ENCODE measurements around the gene PARP11. TPM values are rescaled to one million over a fixed set of nuclear protein-coding genes. Genes with fewer than 3 reads are reported as not detected.

PARP11 gene
- total RNA-seq, 1 experiment from 2014 or later, result 10.3 TPM

DNA sequence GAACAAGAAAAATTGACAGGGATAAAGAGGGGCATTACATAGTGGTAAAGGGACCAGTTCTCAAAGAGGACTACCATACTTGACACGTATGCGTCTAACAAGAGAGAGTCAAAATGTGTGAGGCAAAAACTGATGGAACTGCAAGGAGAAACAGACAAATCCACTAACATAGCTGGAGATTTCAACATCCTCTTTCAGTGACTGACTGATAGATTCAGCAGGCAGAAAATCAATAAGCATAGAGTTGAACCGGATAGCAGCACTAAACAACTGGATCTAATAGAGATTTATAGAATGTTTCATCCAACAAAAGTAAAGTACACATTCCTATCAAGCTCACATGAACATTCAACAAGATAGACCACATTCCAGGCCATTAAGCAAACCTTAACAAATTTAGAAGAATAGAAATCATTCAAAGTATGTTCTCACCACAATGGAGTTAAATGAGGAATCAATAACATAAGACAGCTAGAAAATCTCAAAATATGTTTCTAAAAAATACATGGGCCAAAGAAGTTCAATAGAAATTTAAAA lies 104.2 kb downstream of the PARP11 start:
- POLR2A ChIA-PET, result no interaction called here
- CTCF ChIA-PET, result interaction anchor here (1.0 to 9.8 kb wide), 2 partner anchors 469 to 492 kb away, joined by 3 to 188 read pairs; no protein-coding TSS in a partner anchor
- H3K9me3 Mint-ChIP-seq (ENCODE audit: unreplicated experiment), result peaks cover 14% of the 10 kb centered on the region

DNA sequence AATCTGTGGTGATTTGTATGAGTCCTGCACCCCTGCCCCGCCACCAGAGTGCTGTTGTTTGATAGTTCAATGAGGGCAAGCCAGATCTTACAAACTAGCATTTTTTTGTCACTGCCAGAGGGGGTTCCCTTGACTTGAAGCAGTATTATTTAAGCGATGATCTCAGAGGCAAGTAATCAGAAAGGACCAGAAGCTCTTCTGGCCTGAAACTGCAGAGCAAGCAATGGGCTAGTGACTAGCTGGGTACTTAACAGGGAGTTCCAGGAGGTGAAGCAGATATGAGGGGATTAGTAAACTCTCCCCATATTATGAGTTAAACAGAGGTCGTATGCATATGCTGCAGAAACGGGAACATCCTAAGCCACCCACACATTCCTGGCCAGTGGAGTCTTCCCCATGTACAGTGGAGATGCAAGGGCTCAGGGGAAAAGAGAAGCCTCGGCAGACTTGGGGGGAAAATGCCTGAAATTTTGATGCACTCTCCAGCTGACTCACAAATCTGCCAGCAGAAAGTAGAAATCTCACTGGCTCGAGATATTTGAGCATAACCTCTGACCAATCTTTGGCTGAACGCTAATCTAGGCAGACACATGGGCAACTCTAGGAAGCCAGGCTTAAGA lies 112.0 kb downstream of the PARP11 start:
- TF ChIP-seq, protein P1, sequence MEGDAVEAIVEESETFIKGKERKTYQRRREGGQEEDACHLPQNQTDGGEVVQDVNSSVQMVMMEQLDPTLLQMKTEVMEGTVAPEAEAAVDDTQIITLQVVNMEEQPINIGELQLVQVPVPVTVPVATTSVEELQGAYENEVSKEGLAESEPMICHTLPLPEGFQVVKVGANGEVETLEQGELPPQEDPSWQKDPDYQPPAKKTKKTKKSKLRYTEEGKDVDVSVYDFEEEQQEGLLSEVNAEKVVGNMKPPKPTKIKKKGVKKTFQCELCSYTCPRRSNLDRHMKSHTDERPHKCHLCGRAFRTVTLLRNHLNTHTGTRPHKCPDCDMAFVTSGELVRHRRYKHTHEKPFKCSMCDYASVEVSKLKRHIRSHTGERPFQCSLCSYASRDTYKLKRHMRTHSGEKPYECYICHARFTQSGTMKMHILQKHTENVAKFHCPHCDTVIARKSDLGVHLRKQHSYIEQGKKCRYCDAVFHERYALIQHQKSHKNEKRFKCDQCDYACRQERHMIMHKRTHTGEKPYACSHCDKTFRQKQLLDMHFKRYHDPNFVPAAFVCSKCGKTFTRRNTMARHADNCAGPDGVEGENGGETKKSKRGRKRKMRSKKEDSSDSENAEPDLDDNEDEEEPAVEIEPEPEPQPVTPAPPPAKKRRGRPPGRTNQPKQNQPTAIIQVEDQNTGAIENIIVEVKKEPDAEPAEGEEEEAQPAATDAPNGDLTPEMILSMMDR (IDR thresholded peaks at IDR 0.05; ENCODE audit: unreplicated experiment), result no peak
- CTCF ChIA-PET, result interaction anchor here (1.1 kb wide), 1 partner anchor 16 kb away, joined by 4 read pairs; no protein-coding TSS in a partner anchor
- Mint-ChIP-seq H3K4me1 (ENCODE audit: insufficient read depth, unreplicated experiment) (no peaks in the 10 kb centered on the region), H3K36me3 (ENCODE audit: insufficient read depth, unreplicated experiment) (no peaks in the 10 kb centered on the region), H3K27ac (ENCODE audit: low read depth, unreplicated experiment) (no peak overlapping the region), H3K4me3 (ENCODE audit: unreplicated experiment) (no peak overlapping the region), H3K9me3 (ENCODE audit: unreplicated experiment) (peaks cover 8% of the 10 kb centered on the region), H3K27me3 (ENCODE audit: insufficient read depth, unreplicated experiment) (no peaks in the 10 kb centered on the region)
- DNase-seq (ENCODE audit: unreplicated experiment), result no peak
- no TSS peak for BruUV-seq (replicated peaks)
- intact Hi-C loops (cut with micrococcal nuclease), result no loop called here
- POLR2A ChIA-PET, result no interaction called here

More for the DNA sequence above, 104.2 kb downstream of the PARP11 start:
- no peak overlapping the region for H3K4me3 Mint-ChIP-seq (ENCODE audit: unreplicated experiment)
- H3K36me3 Mint-ChIP-seq (ENCODE audit: insufficient read depth, unreplicated experiment), result no peaks in the 10 kb centered on the region
- H3K27ac Mint-ChIP-seq (ENCODE audit: low read depth, unreplicated experiment), result no peak overlapping the region
- no peaks in the 10 kb centered on the region for H3K27me3 Mint-ChIP-seq (ENCODE audit: insufficient read depth, unreplicated experiment)
- H3K4me1 Mint-ChIP-seq (ENCODE audit: insufficient read depth, unreplicated experiment), result no peaks in the 10 kb centered on the region
- BruUV-seq (replicated peaks), result no TSS peak
- TF ChIP-seq, protein P1 (IDR thresholded peaks at IDR 0.05; ENCODE audit: unreplicated experiment), result no peak
- intact Hi-C loops (cut with micrococcal nuclease), result no loop called here
- no peak for DNase-seq (ENCODE audit: unreplicated experiment)

DNA sequence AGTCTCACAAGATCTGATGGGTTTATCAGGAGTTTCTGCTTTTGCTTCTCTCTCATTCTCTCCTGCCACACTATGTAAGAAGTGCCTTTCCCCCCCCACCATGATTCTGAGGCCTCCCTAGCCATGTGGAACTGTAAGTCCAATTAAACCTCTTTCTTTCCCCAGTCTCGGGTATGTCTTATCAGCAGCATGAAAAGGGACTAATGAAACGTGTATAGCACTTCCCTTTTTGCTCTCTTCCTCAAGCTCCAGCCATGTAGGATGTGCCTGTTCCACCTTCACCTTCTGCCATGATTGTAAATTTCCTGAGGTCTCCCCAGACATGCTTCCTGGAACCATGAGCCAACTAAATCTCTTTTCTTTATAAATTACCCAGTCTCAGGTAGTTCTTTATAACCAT lies 113.3 kb downstream of the PARP11 start:
- H3K27ac Mint-ChIP-seq (ENCODE audit: low read depth, unreplicated experiment), result no peak overlapping the region
- H3K9me3 Mint-ChIP-seq (ENCODE audit: unreplicated experiment), result peaks cover 7% of the 10 kb centered on the region
- H3K4me3 Mint-ChIP-seq (ENCODE audit: unreplicated experiment), result no peak overlapping the region
- no peaks in the 10 kb centered on the region for H3K27me3 Mint-ChIP-seq (ENCODE audit: insufficient read depth, unreplicated experiment)
- no peaks in the 10 kb centered on the region for H3K4me1 Mint-ChIP-seq (ENCODE audit: insufficient read depth, unreplicated experiment)
- BruUV-seq (replicated peaks), result no TSS peak
- ChIA-PET POLR2A (no interaction called here), CTCF (no interaction called here)
- TF ChIP-seq, protein P1 (IDR thresholded peaks at IDR 0.05; ENCODE audit: unreplicated experiment), result no peak
- intact Hi-C loops (cut with micrococcal nuclease), result no loop called here
- no peaks in the 10 kb centered on the region for H3K36me3 Mint-ChIP-seq (ENCODE audit: insufficient read depth, unreplicated experiment)
- no peak for DNase-seq (ENCODE audit: unreplicated experiment)

Other genes with a start within 250 kb of the PARP11 start
- not detected in 2 replicates for gene CRACR2A, start 120.3 kb downstream of the PARP11 start, total RNA-seq (2022)